ENCODE measurements around the gene RBM24. TPM values are rescaled to one million over a fixed set of nuclear protein-coding genes. Genes with fewer than 3 reads are reported as not detected.

The RBM24 gene
- total RNA-seq, 1 experiment from 2014 or later: 1.1 TPM

- no peak for DNase-seq (ENCODE audit: low spot score)
These were observed 60.7 kb downstream of the RBM24 start for GRCh38 chr6:17341891-17342290.

GRCh38 chr6:17343215-17343614 lies 62.1 kb downstream of the RBM24 start:
- no peak for DNase-seq (ENCODE audit: low spot score)

Other genes with a start within 250 kb of the RBM24 start
- not detected in 2 replicates for gene STMND1, start 179.3 kb upstream of the RBM24 start, total RNA-seq (2014; rRNA removed; shearing (Covaris generic))
- 8.9 and 10.9 TPM in 2 replicates for gene CAP2, start 112.2 kb downstream of the RBM24 start, total RNA-seq (2014; rRNA removed; shearing (Covaris generic))